GM20000 (cell line): ENCODE measurements around the gene SYT1.

Experiments used
- DNase-seq: peaks from one replicate; pipeline ENCODE4 v3.0.0; 2012; ENCODE audit warnings: low spot score
- TF ChIP-seq, protein P1 (sequence below): IDR thresholded peaks from 2 replicates; pipeline ENCODE4 v1.5.1; 2012; ENCODE audit warnings: mild to moderate bottlenecking, control low read depth; ENCODE audit errors: extremely low read depth, missing control alignments

Gene SYT1

DNA sequence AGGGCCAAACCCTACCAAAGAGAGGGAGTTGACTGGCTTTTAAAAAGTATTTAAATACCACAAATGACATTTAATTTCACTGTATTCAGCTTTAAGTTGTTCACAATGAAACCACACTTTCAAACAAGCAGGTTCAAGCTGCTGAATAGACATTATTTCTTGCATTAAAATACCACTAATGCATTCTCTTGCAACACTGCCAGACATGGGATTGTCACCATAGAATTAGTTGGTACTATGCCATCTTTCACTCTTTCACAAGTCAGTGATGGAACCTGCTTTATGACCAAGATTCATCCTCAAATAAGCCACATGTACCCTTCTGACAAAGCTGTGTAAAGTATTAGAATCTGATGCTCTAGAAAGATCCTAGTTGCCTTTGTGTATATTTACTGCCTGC lies 586.8 kb downstream of the SYT1 start:
- TF ChIP-seq, protein P1, sequence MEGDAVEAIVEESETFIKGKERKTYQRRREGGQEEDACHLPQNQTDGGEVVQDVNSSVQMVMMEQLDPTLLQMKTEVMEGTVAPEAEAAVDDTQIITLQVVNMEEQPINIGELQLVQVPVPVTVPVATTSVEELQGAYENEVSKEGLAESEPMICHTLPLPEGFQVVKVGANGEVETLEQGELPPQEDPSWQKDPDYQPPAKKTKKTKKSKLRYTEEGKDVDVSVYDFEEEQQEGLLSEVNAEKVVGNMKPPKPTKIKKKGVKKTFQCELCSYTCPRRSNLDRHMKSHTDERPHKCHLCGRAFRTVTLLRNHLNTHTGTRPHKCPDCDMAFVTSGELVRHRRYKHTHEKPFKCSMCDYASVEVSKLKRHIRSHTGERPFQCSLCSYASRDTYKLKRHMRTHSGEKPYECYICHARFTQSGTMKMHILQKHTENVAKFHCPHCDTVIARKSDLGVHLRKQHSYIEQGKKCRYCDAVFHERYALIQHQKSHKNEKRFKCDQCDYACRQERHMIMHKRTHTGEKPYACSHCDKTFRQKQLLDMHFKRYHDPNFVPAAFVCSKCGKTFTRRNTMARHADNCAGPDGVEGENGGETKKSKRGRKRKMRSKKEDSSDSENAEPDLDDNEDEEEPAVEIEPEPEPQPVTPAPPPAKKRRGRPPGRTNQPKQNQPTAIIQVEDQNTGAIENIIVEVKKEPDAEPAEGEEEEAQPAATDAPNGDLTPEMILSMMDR = no peak
- DNase-seq = no peak

DNA sequence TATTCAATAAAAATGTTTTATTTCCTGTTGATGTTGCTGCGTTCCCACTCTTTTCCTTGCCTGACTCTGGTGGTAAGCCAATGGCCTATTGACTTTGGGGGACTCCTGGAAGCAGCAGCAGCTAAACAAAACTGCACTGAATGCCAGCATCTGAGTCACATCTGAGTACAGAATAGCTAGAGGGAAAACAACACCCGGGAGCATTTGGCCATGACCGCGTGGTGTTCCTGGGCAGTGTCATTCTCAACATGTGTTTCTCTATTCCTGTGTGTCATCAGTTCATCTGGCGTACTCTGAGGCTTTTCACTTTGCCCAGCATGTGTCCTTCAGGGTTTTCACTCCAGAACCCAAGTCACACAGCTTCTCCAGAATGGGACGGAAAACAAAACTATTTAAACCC lies 587.4 kb downstream of the SYT1 start:
- TF ChIP-seq, protein P1 = no peak
- no peak for DNase-seq

DNA sequence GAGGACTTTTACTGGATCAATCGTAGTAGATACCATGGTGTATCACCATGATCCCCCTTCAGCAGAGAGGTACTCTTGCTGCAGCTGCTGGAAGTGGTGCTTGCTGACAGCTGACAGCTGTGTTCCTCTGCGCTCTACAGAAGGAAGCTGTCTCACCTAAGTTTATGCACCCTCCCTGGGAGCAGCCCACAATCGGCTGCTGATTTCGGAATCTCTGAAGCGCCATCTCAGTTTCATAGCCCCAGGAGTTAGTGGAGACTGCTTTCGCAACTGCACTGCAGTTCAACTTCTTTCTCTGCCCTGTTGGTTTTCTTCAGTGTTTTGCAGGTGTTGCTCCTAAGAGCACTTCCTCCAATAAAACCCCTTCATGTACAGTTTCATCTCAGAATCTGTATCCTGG lies 588.3 kb downstream of the SYT1 start:
- TF ChIP-seq, protein P1 = no peak
- no peak for DNase-seq

DNA sequence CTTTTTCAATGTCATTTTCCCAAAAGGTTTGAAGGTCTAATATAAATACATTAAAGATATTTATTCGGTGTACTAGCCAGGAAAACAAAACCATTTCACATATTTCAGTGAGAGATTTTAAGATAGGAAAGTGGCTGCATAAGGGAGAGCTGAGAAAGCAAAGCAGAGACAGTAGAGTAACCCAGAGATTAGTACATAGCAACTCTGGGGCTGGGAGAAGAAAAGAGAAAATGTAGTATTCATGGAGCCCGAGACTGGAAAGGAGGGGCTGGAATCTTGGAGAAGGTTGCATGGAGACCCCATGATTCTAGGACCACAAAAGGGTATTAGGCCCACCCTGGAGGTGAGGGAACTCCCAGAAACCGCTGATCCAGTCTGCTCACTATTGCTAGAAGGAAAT lies 589.2 kb downstream of the SYT1 start:
- no peak for DNase-seq
- TF ChIP-seq, protein P1 = no peak

DNA sequence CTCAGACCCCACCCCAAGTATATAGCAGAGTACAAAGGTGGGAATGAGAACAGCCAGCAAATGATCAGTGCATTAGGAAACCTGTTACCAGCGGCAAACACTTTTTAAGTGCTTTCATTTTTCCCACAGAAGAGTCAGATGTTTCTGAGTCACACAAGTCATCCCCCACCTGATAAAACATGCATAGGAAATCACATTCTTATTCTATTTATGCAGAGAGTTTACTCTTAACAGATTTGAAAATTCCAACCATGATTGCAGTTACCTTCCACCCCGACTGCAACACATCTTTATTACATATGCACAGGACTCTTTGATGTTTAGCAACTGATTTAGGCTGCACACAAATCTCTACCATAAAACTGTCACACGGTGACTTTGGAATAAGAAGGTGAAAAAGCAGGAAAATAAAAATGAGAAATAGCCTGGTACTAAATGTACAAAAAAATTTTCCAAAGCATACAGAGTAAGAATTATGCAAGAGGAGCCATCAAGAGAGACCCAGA lies 589.8 kb downstream of the SYT1 start:
- DNase-seq = no peak
- TF ChIP-seq, protein P1 = no peak

DNA sequence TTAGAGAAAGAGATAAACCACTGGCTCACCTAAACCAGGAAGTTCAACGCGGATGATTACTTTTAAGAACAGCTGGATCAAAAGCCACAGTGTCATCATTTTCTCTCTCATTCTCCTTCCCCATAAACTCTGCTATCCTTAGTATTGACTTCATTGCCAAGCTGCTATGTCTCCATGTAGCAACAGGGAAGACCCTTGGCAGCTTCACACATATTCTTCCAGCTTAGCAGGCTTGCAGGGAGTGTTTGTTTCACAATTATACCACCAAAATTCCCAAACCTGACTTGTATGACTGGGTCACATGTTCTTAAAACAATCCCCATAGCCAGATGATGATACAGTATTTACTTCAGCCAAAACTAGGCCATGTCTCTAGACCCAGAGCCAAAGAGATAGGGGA lies 590.7 kb downstream of the SYT1 start:
- TF ChIP-seq, protein P1 = no peak
- DNase-seq = no peak

DNA sequence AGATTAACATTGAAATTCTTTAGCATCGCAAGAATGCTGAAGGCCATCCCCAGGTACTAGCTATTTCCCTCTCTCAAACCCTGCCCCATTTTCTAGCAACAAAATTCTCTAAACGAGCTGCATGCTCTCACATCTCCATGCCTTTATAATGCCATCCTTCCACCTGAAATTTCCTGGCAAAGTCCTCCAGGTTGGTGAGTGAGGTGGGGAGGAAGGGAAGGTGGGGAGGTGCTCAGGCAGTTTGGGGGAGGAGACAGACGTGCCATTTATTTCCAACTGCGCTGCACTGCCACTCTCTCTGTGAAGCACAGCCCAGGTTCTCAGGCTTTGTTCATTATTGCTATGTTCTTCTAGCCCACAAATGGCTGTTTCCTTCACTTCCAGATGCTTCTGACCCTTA lies 617.7 kb downstream of the SYT1 start:
- TF ChIP-seq, protein P1 = no peak
- no peak for DNase-seq
